Testis (tissue), 3 donors: ENCODE data around the gene GLOD4. TPM values are rescaled to one million over a fixed set of nuclear protein-coding genes. Genes with fewer than 3 reads are reported as not detected.

Experiments
- DNase-seq: peaks from one replicate; pipeline ENCODE4 v3.0.0-alpha.2; 2019
- H3K27ac ChIP-seq, 2 donors: fragments of 200-600 bp; sonication (generic); one replicate each; pipeline ENCODE4 v1.5.1; 2019
- H3K27me3 ChIP-seq: fragments of 200-600 bp; sonication (generic); one replicate; pipeline ENCODE4 v1.5.1; 2019
- H3K36me3 ChIP-seq: fragments of 200-600 bp; sonication (generic); one replicate; pipeline ENCODE4 v1.5.1; 2017; ENCODE audit warnings: low read depth; ENCODE audit errors: missing control alignments
- H3K4me1 ChIP-seq: fragments of 200-600 bp; sonication (generic); one replicate; pipeline ENCODE4 v1.5.1; 2019
- H3K4me3 ChIP-seq, 2 donors: fragments of 200-600 bp; sonication (generic); one replicate each; pipeline ENCODE4 v1.5.1; 2017 to 2019
- H3K9me3 ChIP-seq: fragments of 200-600 bp; sonication (generic); one replicate; pipeline ENCODE4 v1.5.1; 2017
- POLR2A ChIP-seq: fragments of 450-650 bp; IDR thresholded peaks from one replicate; pipeline ENCODE4 v1.6.1; 2017; ENCODE audit warnings: antibody characterized with exemption, mild to moderate bottlenecking, moderate library complexity
- WGBS, 2 donors: methylation state at CpG; one replicate each; pipeline ENCODE4 v1.1.5; 2018; 5-methylcytosine and 5-hydroxymethylcytosine counted together
- intact Hi-C: fragments of 100-400 bp; cut with DNase I; formaldehyde crosslinking; loops from one replicate; pipeline ENCODE4 v1.15.1; 2023; ENCODE audit warnings: low total_unique reads
- polyA plus RNA-seq: library from polyadenylated mRNA; stranded (reverse); fragments of 350-450 nt; fragmentation: Illumina TruSeq; extraction: RNeasy Lipid Tissue Mini Kit (QIAGEN cat#74804); gene quantifications from one replicate; pipeline ENCODE4 v1.2.3, GENCODE V29; 2014; ENCODE audit warnings: low read depth, low replicate concordance; ENCODE audit not compliant: insufficient read depth
- total RNA-seq, 2 donors: library from RNA; depleted of rRNA; stranded (reverse); fragments of >200 nt; gene quantifications; one replicate each; pipeline ENCODE4 v1.2.3, GENCODE V29; 2016
- TF ChIP-seq, protein P1 (sequence below), 3 experiments: fragments of 450-650 bp in 2 of 3; fragments of 200-600 bp in 1 of 3; sonication (generic) in 1 of 3; IDR thresholded peaks; one replicate each; pipeline ENCODE4 v1.5.1; 2016 to 2019; ENCODE audit warnings: antibody characterized with exemption in 3 of 3, mild to moderate bottlenecking in 2 of 3, moderate library complexity in 1 of 3

The GLOD4 gene
- total and polyA plus RNA-seq, 3 donors from 2014 or later = 45.0 to 82.8 (median 55.9) TPM

DNA sequence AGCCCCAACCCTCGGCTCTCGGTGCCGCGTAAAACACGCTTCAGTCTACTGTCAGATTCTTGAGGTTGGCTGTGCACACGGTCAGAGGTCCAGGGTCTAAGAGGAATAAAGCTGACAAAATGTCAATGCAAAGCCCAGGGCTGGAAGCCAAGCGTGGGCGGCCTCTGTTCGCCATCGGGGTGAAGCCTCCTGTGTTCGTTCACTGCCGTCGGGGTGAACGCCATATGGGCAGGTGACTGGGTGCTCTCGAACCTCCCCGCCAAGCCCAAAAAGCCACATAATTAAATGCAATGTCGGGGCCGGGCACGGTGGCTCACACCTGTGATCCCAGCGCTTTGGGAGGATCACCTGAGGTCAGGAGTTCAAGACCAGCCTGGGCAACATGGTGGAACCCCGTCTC is 44.7 kb upstream of the GLOD4 start:
- DNase-seq = no peak
- Histone ChIP-seq H3K4me3 (no peak overlapping the region), H3K9me3 (no peaks in the 10 kb centered on the region), H3K27ac (no peak overlapping the region), H3K27me3 (no peaks in the 10 kb centered on the region), H3K4me1 (no peaks in the 10 kb centered on the region), H3K36me3 (no peaks in the 10 kb centered on the region)
- intact Hi-C loops = no loop called here
- TF ChIP-seq POLR2A = no peak
- TF ChIP-seq, protein P1, sequence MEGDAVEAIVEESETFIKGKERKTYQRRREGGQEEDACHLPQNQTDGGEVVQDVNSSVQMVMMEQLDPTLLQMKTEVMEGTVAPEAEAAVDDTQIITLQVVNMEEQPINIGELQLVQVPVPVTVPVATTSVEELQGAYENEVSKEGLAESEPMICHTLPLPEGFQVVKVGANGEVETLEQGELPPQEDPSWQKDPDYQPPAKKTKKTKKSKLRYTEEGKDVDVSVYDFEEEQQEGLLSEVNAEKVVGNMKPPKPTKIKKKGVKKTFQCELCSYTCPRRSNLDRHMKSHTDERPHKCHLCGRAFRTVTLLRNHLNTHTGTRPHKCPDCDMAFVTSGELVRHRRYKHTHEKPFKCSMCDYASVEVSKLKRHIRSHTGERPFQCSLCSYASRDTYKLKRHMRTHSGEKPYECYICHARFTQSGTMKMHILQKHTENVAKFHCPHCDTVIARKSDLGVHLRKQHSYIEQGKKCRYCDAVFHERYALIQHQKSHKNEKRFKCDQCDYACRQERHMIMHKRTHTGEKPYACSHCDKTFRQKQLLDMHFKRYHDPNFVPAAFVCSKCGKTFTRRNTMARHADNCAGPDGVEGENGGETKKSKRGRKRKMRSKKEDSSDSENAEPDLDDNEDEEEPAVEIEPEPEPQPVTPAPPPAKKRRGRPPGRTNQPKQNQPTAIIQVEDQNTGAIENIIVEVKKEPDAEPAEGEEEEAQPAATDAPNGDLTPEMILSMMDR (IDR thresholded peaks at IDR 0.05) = no peak
- WGBS, 2 donors = 95% methylated on average over 21 of the region's 21 CpGs

DNA sequence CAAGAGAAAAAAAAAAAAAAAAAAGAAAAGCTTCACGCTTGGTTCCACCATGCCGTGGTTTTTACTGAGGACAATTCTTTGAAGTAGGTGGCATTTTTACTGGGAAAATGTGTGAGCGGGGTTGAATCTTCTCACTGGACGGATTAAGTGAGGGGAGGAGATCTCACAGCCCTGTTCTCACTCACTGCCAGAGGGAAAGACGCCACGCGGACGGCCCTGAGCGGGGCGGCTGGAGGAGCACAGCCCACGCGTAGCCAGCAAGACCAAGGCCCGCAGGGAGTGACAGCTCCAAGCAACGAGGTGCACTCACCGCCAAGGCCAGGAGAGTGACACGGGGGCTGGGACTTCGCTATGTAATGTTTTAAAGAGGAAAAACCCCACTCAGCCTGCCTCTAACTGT is 43.1 kb upstream of the GLOD4 start:
- H3K27me3 ChIP-seq = no peaks in the 10 kb centered on the region
- no peak for TF ChIP-seq POLR2A
- TF ChIP-seq, protein P1 (IDR thresholded peaks at IDR 0.05) = no peak
- no peaks in the 10 kb centered on the region for H3K9me3 ChIP-seq
- no peak overlapping the region for H3K4me3 ChIP-seq
- H3K4me1 ChIP-seq = no peaks in the 10 kb centered on the region
- DNase-seq = no peak
- no peaks in the 10 kb centered on the region for H3K36me3 ChIP-seq
- intact Hi-C loops = no loop called here
- 68 to 69% methylated on average over 14 to 17 of the region's 17 CpGs for WGBS, 2 donors
- no peak overlapping the region for H3K27ac ChIP-seq

DNA sequence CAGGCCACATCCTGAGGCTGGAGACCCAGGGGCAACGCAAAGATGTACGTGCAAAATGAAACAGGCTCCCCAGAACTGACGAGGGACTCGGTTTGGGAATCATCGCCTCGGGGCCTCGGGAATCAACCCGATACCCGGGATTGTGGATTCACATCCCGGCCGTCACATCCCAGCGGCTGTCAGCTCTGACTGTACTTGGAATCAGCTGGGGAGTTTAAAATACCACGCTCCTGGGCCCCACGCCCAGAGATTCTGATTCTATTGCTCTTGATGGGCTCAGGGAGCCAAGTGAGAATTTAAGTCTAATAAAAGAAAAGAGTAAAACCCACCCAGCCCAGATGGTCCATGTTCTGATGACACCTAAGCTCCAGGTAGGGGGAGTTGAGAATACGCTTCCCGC is 42.3 kb upstream of the GLOD4 start:
- H3K4me3 ChIP-seq = no peak overlapping the region
- WGBS, 2 donors = 91 to 92% methylated on average over 16 of the region's 16 CpGs
- TF ChIP-seq POLR2A = no peak
- TF ChIP-seq, protein P1 (IDR thresholded peaks at IDR 0.05) = no peak
- no peaks in the 10 kb centered on the region for H3K36me3 ChIP-seq
- no peak for DNase-seq
- H3K27ac ChIP-seq = no peak overlapping the region
- intact Hi-C loops = no loop called here
- H3K4me1 ChIP-seq = no peaks in the 10 kb centered on the region
- no peaks in the 10 kb centered on the region for H3K27me3 ChIP-seq
- no peaks in the 10 kb centered on the region for H3K9me3 ChIP-seq

DNA sequence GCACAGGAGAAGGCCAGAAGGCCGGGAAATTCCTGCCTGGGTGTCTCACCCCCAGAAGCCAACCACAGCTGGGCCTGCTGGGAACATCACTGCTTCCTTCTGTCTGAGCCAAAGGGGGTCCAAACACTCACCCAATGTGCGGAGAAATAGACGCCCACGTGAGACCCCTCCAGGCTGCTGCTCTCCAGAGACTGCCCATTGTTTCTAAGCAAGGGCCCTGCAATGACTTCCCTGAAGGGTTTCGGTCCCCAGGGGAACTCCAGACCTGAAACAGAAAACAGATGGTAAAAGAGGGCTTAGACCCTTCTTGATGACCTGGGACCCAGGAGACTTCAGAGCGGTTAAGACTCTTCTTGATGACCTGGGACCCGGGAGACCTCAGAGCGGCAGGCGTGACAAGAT is 41.4 kb upstream of the GLOD4 start:
- Histone ChIP-seq H3K9me3 (no peaks in the 10 kb centered on the region), H3K27me3 (no peaks in the 10 kb centered on the region), H3K4me1 (no peaks in the 10 kb centered on the region), H3K36me3 (no peaks in the 10 kb centered on the region), H3K4me3 (no peak overlapping the region), H3K27ac (no peak overlapping the region)
- intact Hi-C loops = no loop called here
- TF ChIP-seq, protein P1 (IDR thresholded peaks at IDR 0.05) = no peak
- DNase-seq = no peak
- 88 to 94% methylated on average over 9 of the region's 9 CpGs for whole genome bisulfite sequencing, 2 donors

DNA sequence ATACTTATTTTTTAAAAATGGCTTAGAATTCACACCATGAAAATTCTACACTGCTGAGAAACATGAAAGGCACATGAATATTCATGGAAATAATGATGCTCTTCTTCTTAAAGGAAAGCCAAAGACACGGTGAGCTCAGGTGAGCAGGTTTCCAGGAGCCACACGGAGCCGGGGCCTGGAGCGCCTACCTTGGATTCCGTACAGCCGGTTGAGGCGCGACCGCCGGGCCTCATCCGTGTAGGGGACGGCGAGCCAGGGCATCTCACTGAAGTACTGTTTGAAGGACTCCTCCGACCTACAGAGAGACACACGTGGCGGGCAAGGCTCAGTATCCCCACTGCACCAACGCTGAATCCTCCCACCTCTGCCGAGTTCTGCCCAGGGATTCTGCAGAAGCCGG is 37.2 kb upstream of the GLOD4 start:
- intact Hi-C loops = no loop called here

More for the DNA sequence above, 37.2 kb upstream of the GLOD4 start:
- no peaks in the 10 kb centered on the region for H3K27me3 ChIP-seq
- no peaks in the 10 kb centered on the region for H3K36me3 ChIP-seq
- no peak overlapping the region for H3K27ac ChIP-seq
- DNase-seq = no peak
- H3K4me3 ChIP-seq = no peak overlapping the region
- no peaks in the 10 kb centered on the region for H3K4me1 ChIP-seq
- 94 to 95% methylated on average over 14 to 19 of the region's 19 CpGs for WGBS, 2 donors
- no peaks in the 10 kb centered on the region for H3K9me3 ChIP-seq
- TF ChIP-seq, protein P1 (IDR thresholded peaks at IDR 0.05) = no peak
- TF ChIP-seq POLR2A = no peak
